ENCODE data around the gene L3MBTL4.
"Not testable (repeated sequence)": the region's sequence is repeated elsewhere in the genome, so short reads cannot be mapped to it uniquely, and the experiment has no call there.

L3MBTL4 gene

DNA sequence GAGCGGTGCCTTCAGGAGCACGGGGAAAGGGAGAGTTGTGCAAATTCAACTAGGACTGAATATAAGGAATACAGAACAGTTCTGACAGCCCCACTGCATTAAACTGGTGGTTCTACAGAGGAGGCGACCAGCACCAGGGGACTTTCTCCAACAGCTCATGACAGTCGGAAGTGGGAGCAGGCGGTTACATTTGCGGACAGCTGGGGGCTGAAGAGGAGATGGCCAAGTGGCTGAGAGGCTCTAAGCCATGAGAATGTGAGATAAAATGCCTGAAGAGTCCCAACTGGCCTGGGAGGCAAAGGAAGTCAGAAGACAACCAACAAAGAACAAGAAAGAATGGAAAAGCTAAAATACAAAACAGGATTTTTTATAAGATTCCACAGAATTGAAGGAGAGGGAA, 141.3 kb downstream of the L3MBTL4 start:
- TF ChIP-seq, protein P1, sequence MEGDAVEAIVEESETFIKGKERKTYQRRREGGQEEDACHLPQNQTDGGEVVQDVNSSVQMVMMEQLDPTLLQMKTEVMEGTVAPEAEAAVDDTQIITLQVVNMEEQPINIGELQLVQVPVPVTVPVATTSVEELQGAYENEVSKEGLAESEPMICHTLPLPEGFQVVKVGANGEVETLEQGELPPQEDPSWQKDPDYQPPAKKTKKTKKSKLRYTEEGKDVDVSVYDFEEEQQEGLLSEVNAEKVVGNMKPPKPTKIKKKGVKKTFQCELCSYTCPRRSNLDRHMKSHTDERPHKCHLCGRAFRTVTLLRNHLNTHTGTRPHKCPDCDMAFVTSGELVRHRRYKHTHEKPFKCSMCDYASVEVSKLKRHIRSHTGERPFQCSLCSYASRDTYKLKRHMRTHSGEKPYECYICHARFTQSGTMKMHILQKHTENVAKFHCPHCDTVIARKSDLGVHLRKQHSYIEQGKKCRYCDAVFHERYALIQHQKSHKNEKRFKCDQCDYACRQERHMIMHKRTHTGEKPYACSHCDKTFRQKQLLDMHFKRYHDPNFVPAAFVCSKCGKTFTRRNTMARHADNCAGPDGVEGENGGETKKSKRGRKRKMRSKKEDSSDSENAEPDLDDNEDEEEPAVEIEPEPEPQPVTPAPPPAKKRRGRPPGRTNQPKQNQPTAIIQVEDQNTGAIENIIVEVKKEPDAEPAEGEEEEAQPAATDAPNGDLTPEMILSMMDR (IDR thresholded peaks at IDR 0.05; ENCODE audit: low read depth, low read length, missing control alignments) = no peak
- H3K4me3 ChIP-seq (ENCODE audit: low read depth, low read length) = no peak overlapping the region
- no peak for DNase-seq (ENCODE audit: low read depth)

DNA sequence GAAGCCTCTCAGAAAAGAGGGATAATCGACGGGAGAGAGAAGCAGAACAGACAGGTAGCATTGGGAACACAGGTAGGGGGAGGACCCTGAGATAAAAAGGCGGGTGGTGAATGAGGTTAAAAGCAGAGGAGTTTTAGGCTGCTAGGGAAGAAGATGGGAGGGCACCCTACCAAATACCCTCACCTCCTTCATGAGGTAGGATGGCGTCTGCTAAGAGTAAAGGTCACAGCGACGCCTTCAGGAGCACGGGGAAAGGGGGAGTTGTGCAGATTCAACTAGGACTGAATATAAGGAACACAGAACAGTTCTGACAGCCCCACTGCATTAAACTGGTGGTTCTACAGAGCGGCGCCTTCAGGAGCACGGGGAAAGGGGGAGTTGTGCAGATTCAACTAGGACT, 142.6 kb downstream of the L3MBTL4 start:
- not testable (repeated sequence) for DNase-seq (ENCODE audit: low read depth); H3K4me3 ChIP-seq (ENCODE audit: low read depth, low read length)

DNA sequence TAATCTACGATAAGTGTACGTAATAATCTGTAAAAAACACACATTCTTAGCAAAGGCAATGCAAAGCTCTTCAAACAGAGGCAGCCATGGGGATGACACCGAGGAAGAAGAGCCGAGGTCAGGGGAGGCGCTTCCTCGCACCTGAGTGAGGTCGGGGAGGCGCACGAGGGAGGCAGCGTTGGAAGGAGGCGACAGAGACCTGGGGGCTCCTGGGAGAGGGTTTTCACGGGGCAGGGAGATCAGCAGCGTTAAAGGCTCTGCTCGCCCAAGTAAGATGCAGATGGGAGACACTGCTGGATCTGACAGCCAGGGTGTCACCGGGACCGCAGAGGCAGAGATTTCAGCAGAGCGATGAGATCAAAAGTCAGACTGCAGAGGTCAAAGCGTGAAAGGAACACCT, 143.1 kb downstream of the L3MBTL4 start:
- no peak overlapping the region for H3K4me3 ChIP-seq (ENCODE audit: low read depth, low read length)
- no peak for DNase-seq (ENCODE audit: low read depth)
- TF ChIP-seq, protein P1 (IDR thresholded peaks at IDR 0.05; ENCODE audit: low read depth, low read length, missing control alignments) = no peak

DNA sequence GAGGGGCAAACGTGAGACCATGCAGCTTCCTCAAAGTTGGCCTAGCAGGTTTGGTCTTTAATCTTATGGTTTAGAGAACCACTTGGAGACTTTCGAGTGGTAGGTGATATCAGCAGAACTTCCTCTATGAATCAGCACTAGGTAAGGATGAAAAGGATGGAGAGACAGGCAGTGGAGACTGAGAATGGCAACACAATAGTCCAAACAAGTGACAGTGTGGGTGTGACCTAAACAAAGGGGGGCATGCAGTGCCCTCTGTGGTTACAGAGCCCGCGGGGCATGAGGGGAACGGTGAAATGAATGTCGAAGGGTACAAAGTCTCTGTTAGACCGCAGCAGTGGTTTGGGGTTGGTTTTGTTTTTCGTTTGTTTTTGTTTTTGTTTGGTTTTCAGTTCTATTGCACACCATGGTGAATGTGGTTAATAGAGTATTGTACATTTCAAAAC, 143.9 kb downstream of the L3MBTL4 start:
- TF ChIP-seq, protein P1 (IDR thresholded peaks at IDR 0.05; ENCODE audit: low read depth, low read length, missing control alignments) = no peak
- peak; percentile 33 for DNase-seq (ENCODE audit: low read depth)
- no peak overlapping the region for H3K4me3 ChIP-seq (ENCODE audit: low read depth, low read length)

DNA sequence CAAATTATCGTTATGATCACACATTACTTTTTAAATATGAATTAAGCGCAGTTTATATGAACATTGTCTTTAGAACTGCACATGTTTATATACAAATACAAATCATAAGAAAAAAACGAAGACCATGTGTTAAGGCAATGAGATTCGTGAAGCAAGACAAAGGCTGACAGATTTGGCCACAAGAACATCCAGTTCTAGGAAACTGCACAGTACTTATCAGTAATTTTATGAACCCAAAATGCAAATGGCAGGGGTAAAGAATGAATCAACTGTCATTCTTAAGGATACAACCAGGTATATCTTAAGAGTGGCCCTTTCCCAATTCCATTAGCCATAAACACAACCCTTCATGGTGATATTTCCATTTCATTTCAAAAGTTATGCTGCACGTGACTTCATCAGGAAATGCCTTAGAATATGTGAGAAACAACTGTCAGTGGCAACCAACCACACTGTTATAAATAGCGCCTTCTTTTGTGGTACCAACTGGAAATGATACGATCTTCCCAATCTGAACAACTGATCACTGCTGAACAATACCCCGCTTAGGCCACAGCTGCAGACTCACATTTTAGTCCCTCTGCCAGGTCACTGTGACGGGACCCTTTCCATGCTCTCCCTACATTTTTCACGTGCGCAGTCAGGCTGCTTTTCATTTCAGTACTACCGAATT, 144.9 kb downstream of the L3MBTL4 start:
- no peak for DNase-seq (ENCODE audit: low read depth)

DNA sequence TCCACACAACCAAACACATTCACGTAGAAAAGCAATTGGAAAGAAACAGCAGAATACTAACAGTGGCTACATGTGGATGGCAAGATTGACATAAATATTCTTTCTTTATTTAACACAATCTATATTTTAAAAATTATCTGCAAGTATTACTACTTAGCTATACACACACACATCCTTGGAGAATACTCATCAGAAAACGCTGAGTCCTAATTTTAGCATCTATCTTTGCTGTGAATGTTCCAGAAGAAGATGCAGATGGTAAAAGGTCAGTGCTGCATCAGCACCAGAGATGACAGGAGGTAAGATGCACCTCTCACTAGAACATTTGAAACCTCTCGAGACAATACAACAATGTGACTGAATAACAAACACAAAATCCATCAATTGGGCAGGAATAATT, 148.5 kb downstream of the L3MBTL4 start:
- TF ChIP-seq, protein P1 (IDR thresholded peaks at IDR 0.05; ENCODE audit: low read depth, low read length, missing control alignments) = no peak
- DNase-seq (ENCODE audit: low read depth) = no peak
- H3K4me3 ChIP-seq (ENCODE audit: low read depth, low read length) = no peak overlapping the region

More for the DNA sequence above, 144.9 kb downstream of the L3MBTL4 start:
- TF ChIP-seq, protein P1 (IDR thresholded peaks at IDR 0.05; ENCODE audit: low read depth, low read length, missing control alignments) = no peak
- H3K4me3 ChIP-seq (ENCODE audit: low read depth, low read length) = no peak overlapping the region

DNA sequence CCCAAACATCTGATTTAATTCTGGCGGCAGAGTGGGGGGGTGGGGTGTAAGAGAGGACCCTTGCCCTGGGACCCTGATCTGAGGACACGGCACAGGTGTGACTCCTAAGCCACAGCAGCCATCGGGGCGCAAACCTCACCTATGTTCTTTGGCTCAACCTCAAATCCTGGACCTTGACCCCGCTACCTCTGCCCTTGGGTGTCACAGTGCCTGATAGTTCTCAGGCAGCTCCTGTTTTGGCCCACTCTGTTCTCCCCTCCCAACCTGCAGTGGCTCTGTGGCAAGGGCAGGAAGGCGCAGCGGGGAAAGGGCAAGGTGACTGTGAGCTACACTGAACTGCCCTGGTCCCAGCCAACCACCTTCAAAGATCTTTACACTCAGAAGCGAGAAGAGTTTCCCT, 152.8 kb downstream of the L3MBTL4 start:
- DNase-seq (ENCODE audit: low read depth) = no peak
- H3K4me3 ChIP-seq (ENCODE audit: low read depth, low read length) = no peak overlapping the region
- TF ChIP-seq, protein P1 (IDR thresholded peaks at IDR 0.05; ENCODE audit: low read depth, low read length, missing control alignments) = no peak

DNA sequence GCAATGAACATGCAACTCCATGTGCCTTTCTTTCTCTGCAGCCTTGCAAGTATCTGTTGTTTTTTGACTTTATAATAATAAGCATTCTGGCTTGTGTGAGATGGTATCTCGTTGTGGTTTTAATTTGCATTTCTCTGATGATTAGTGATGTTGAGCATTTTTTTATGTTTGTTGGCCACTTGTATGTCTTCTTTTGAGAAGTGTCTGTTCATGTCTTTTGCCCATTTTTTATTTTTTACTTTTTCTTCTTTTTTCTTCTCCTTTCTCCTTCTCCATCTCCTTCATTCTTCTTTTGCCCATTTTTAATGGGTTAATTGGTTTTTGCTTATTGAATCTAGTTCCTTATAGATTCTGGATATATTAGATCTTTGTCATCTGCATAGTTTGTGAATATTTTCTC, 155.4 kb downstream of the L3MBTL4 start:
- H3K4me3 ChIP-seq (ENCODE audit: low read depth, low read length); DNase-seq (ENCODE audit: low read depth): not testable (repeated sequence)

All from GM12864 (cell line).